GM12878 (cell line): ENCODE results near the gene UBE2O. TPM values are rescaled to one million over a fixed set of nuclear protein-coding genes. Genes with fewer than 3 reads are reported as not detected.
"Not testable (repeated sequence)": the region's sequence is repeated elsewhere in the genome, so short reads cannot be mapped to it uniquely, and the experiment has no call there.

Experiments
- ATAC-seq: fragments of 200-7000 bp; cut with Tn5 transposase; 3 replicates; pipeline ENCODE4 v1.9.1; 2020; ENCODE audit warnings: mild to moderate bottlenecking, moderate library complexity
- BruUV-seq: library from RNA; stranded (reverse); fragments of 400-500 nt; replicated peaks from 2 replicates; lab custom pipeline; 2021; lab: Mats Ljungman, UMichigan
- CTCF ChIA-PET: fragments of 300-600 bp; sonication (Branson Sonifier 250); formaldehyde crosslinking; extraction: SDS; loops from one replicate; lab custom pipeline; 2021; ENCODE audit warnings: inconsistent platforms; lab: Yijun Ruan, JAX
- POLR2A ChIA-PET: fragments of 350-600 bp; formaldehyde crosslinking; extraction: SDS; loops from one replicate; lab custom pipeline; 2021; ENCODE audit warnings: inconsistent platforms; lab: Charles Lee
- RAD21 ChIA-PET: fragments of 300-600 bp; sonication (Branson Sonifier 250); formaldehyde crosslinking; loops from one replicate; lab custom pipeline; 2023; ENCODE audit warnings: antibody characterized with exemption; ENCODE audit not compliant: unreplicated experiment; lab: Charles Lee
- SMC1A ChIA-PET: fragments of 300-600 bp; sonication (Branson Sonifier 250); formaldehyde crosslinking; loops from one replicate; lab custom pipeline; 2023; ENCODE audit not compliant: unreplicated experiment, uncharacterized antibody; lab: Charles Lee
- DNase-seq: peaks from one replicate; pipeline ENCODE4 v3.0.0-alpha.2; 2011; ENCODE audit warnings: low read depth, low spot score
- FAIRE-seq: peaks from 3 replicates; lab custom pipeline; 2011; peaks lifted over from hg19 to GRCh38; lab: Jason Lieb, UNC
- H2AFZ ChIP-seq: 2 replicates; pipeline ENCODE4 v1.6.0; 2011; ENCODE audit warnings: low read depth, low read length, control low read depth; ENCODE audit not compliant: control insufficient read depth
- H3K27ac ChIP-seq: 2 replicates; pipeline ENCODE4 v1.5.1; 2011; ENCODE audit warnings: control low read depth; ENCODE audit not compliant: control insufficient read depth, insufficient read depth
- H3K27me3 ChIP-seq, 2 experiments: replicated peaks in 1 of 2; 2 replicates each; pipeline versions ENCODE4 v1.6.0 to v1.6.1; 2011; ENCODE audit warnings: low read length in 1 of 2; ENCODE audit not compliant: control insufficient read depth in 2 of 2, insufficient read depth in 2 of 2
- H3K36me3 ChIP-seq, 2 experiments: 2 replicates each; pipeline ENCODE4 v1.5.1; 2011; ENCODE audit warnings: low read length in 1 of 2; ENCODE audit not compliant: control insufficient read depth in 2 of 2, insufficient read depth in 2 of 2
- H3K4me1 ChIP-seq: 2 replicates; pipeline ENCODE4 v1.6.1; 2011; ENCODE audit warnings: mild to moderate bottlenecking, low read length, moderate library complexity, mixed read lengths; ENCODE audit not compliant: control insufficient read depth, insufficient read depth
- H3K4me2 ChIP-seq: 2 replicates; pipeline ENCODE4 v1.6.0; 2011; ENCODE audit warnings: control low read depth; ENCODE audit not compliant: control insufficient read depth, insufficient read depth
- H3K4me3 ChIP-seq: fragments of 200-600 bp; sonication (generic); 2 replicates; pipeline ENCODE4 v1.5.1; 2016
- H3K79me2 ChIP-seq: 2 replicates; pipeline ENCODE4 v1.6.0; 2011; ENCODE audit warnings: low read length; ENCODE audit not compliant: control insufficient read depth, insufficient read depth
- H3K9ac ChIP-seq: 2 replicates; pipeline ENCODE4 v1.8.0; 2011; ENCODE audit warnings: low read length, control low read depth, mixed read lengths; ENCODE audit not compliant: control insufficient read depth, insufficient read depth
- H3K9me3 ChIP-seq: replicated peaks from 3 replicates; pipeline ENCODE4 v1.5.1; 2011; ENCODE audit warnings: mild to moderate bottlenecking, low read length; ENCODE audit not compliant: control insufficient read depth, insufficient read depth
- H4K20me1 ChIP-seq: 2 replicates; pipeline ENCODE4 v1.6.0; 2011; ENCODE audit not compliant: control insufficient read depth, insufficient read depth
- CEBPB ChIP-seq, 2 experiments: fragments of 150-350 bp in 1 of 2; IDR thresholded peaks; 2 replicates each; pipeline ENCODE4 v1.6.1; 2012 to 2014; ENCODE audit warnings: low read depth in 2 of 2, low read length in 2 of 2, borderline replicate concordance in 1 of 2, inconsistent platforms in 1 of 2
- CREB1 ChIP-seq: IDR thresholded peaks from 2 replicates; pipeline ENCODE4 v1.6.1; 2012; ENCODE audit warnings: low read depth, mild to moderate bottlenecking, inconsistent platforms
- MEF2B ChIP-seq: fragments of 450-650 bp; IDR thresholded peaks from 2 replicates; pipeline ENCODE4 v1.6.1; 2018; ENCODE audit warnings: mild to moderate bottlenecking, moderate library complexity; ENCODE audit not compliant: partially characterized antibody, poor library complexity, severe bottlenecking
- USF1 ChIP-seq: IDR thresholded peaks from 2 replicates; pipeline ENCODE4 v1.6.1; 2011; ENCODE audit warnings: borderline replicate concordance, low read depth, mild to moderate bottlenecking, moderate library complexity, mixed read lengths, low read length; ENCODE audit not compliant: insufficient read depth; ENCODE audit errors: extremely low read length
- ZBTB33 ChIP-seq: fragments of 450-650 bp; IDR thresholded peaks from 2 replicates; pipeline ENCODE4 v1.6.1; 2017; ENCODE audit warnings: mild to moderate bottlenecking
- ZZZ3 ChIP-seq: IDR thresholded peaks from 2 replicates; pipeline ENCODE4 v1.6.1; 2011; ENCODE audit warnings: low read depth; ENCODE audit not compliant: control insufficient read depth, insufficient read length
- whole genome bisulfite sequencing: methylation state at CpG from one replicate; pipeline ENCODE4 v1.1.6; 2016; ENCODE audit warnings: low lambda C conversion rate; ENCODE audit not compliant: insufficient replicate concordance, insufficient coverage; ENCODE audit errors: missing lambda C conversion rate; 5-methylcytosine and 5-hydroxymethylcytosine counted together
- in situ Hi-C: fragments of 300-500 bp; cut with MboI; formaldehyde crosslinking; loops from 9 replicates; pipeline ENCODE4 v1.14.3; 2018; ENCODE audit warnings: mixed read lengths
- intact Hi-C: fragments of 100-400 bp; cut with micrococcal nuclease; formaldehyde crosslinking; loops from one replicate; pipeline ENCODE4 v1.14.2; 2022; ENCODE audit not compliant: unreplicated experiment
- polyA plus RNA-seq, 11 experiments: library from polyadenylated mRNA; depleted of rRNA in 4 of 11; unstranded in 6 of 11; stranded (reverse) in 5 of 11; fragments of >200 nt; fragmentation: Nextera tagmentation in 4 of 11; fragmentation: Illumina TruSeq in 1 of 11; extraction: Ambion mirVana in 4 of 11; extraction: Trizol in 1 of 11; gene quantifications; 1 replicate in 1 of 11; 2 replicates in 10 of 11; pipeline versions ENCODE4 v1.2.1 to v1.2.3, GENCODE V29; 2011 to 2016; ENCODE audit warnings: inconsistent platforms in 2 of 11, missing spikeins in 2 of 11, low read depth in 1 of 11
- total RNA-seq, 4 experiments: library from RNA; depleted of rRNA in 3 of 4; stranded (reverse); fragments of >200 nt in 3 of 4; fragmentation: Illumina TruSeq in 1 of 4; extraction: Trizol in 1 of 4; gene quantifications; 2 replicates each; pipeline versions ENCODE4 v1.2.1 to v1.2.3, GENCODE V29; 2013 to 2021

The UBE2O gene
- total and polyA plus RNA-seq, 10 of the 15 experiments (the other 5 are each of a cell fraction or from before 2014, with no cell fraction given) = 2.1 to 39.0 (median 14.1) TPM

GRCh38 chr17:76360461-76360860 lies 92.5 kb downstream of the UBE2O start (continued):
- no peak for TF ChIP-seq MEF2B
- TF ChIP-seq USF1 = no peak
- no peak for TF ChIP-seq ZBTB33
- no peak for TF ChIP-seq ZZZ3
- TF ChIP-seq CEBPB (IDR thresholded peaks at IDR 0.05; ENCODE audit: borderline replicate concordance in 1 of 2, low read depth in 2 of 2, low read length in 2 of 2) = no peak
- TF ChIP-seq CREB1 = no peak

GRCh38 chr17:76359776-76360175 lies 93.2 kb downstream of the UBE2O start:
- FAIRE-seq, H3K79me2 ChIP-seq, H3K9ac ChIP-seq, H3K4me1 ChIP-seq, H3K9me3 ChIP-seq, H2AFZ ChIP-seq, in situ Hi-C loops, RAD21 ChIA-PET, H4K20me1 ChIP-seq, CTCF ChIA-PET, BruUV-seq, ATAC-seq, intact Hi-C loops, H3K36me3 ChIP-seq, DNase-seq, H3K4me3 ChIP-seq, H3K27ac ChIP-seq, SMC1A ChIA-PET, H3K27me3 ChIP-seq, H3K4me2 ChIP-seq: not testable (repeated sequence)
- 25% methylated on average over 6 of the region's 6 CpGs for WGBS
- POLR2A ChIA-PET = interaction anchor here (0.5 kb wide), 1 partner anchor 383 kb away, joined by 4 read pairs; no protein-coding TSS in a partner anchor
